GM19372 (cell line): ENCODE results near the gene RUFY4.
A peak's percentile ranks its signal among the peaks of the same experiment; 100 is the strongest.
"Not testable (repeated sequence)": the region's sequence is repeated elsewhere in the genome, so short reads cannot be mapped to it uniquely, and the experiment has no call there.

ENCODE experiments used
- ATAC-seq: cut with Tn5 transposase; IDR thresholded peaks from one replicate; pipeline ENCODE4 v1.9.1; 2021; ENCODE audit warnings: mild to moderate bottlenecking, low read depth, moderate library complexity; ENCODE audit not compliant: unreplicated experiment

The RUFY4 gene

GRCh38 chr2:218079943-218080913 lies 11.2 kb downstream of the RUFY4 start:
- no peak for ATAC-seq

- peak; percentile 81 for ATAC-seq
Measured at GRCh38 chr2:218081063-218081462, 12.0 kb downstream of the RUFY4 start.

- no peak for ATAC-seq
Measured at GRCh38 chr2:218081695-218082094, 12.6 kb downstream of the RUFY4 start.

- no peak for ATAC-seq
Measured at GRCh38 chr2:218082586-218083351, 13.7 kb downstream of the RUFY4 start.

- ATAC-seq, result no peak
Measured at GRCh38 chr2:218083352-218083676, 14.3 kb downstream of the RUFY4 start.

- ATAC-seq, result no peak
Measured at GRCh38 chr2:218086478-218086877, 17.4 kb downstream of the RUFY4 start.

GRCh38 chr2:218089259-218089658 lies 20.2 kb downstream of the RUFY4 start:
- ATAC-seq, result no peak

- ATAC-seq, result no peak
Measured at GRCh38 chr2:218091746-218092145, 22.7 kb downstream of the RUFY4 start.

- no peak for ATAC-seq
Measured at GRCh38 chr2:218093879-218094278, 24.8 kb downstream of the RUFY4 start.

GRCh38 chr2:218095853-218096252 lies 26.8 kb downstream of the RUFY4 start:
- no peak for ATAC-seq

GRCh38 chr2:218097975-218098374 lies 28.9 kb downstream of the RUFY4 start:
- ATAC-seq, result no peak

GRCh38 chr2:218108834-218109233 lies 39.8 kb downstream of the RUFY4 start:
- not testable (repeated sequence) for ATAC-seq

GRCh38 chr2:218121789-218122188 lies 52.7 kb downstream of the RUFY4 start:
- not testable (repeated sequence) for ATAC-seq

GRCh38 chr2:218122286-218122685 lies 53.2 kb downstream of the RUFY4 start:
- ATAC-seq, result not testable (repeated sequence)

GRCh38 chr2:218123986-218124385 lies 54.9 kb downstream of the RUFY4 start:
- ATAC-seq, result no peak

GRCh38 chr2:218125095-218125494 lies 56.0 kb downstream of the RUFY4 start:
- no peak for ATAC-seq

- peak; percentile 72 for ATAC-seq
Measured at GRCh38 chr2:218125626-218126080, 56.6 kb downstream of the RUFY4 start, which contains the start of gene CXCR2. CXCR2 (plus strand) TSS chr2:218126028; CDS start chr2:218134802, 8,774 bp downstream.

- no peak for ATAC-seq
Measured at GRCh38 chr2:218127929-218128455, 58.9 kb downstream of the RUFY4 start.

- no peak for ATAC-seq
Measured at GRCh38 chr2:218128781-218129457, 59.9 kb downstream of the RUFY4 start.

- ATAC-seq, result no peak
Measured at GRCh38 chr2:218129458-218130135, 60.5 kb downstream of the RUFY4 start.
